Iris pigment epithelial cell (primary cell): Measurements from ENCODE around the gene GPR183.

Source experiments
- DNase-seq: peaks from one replicate; pipeline ENCODE4 v3.0.0-alpha.2; 2011; ENCODE audit warnings: low read depth

Gene GPR183

GRCh38 chr13:99339230-99339721 lies 32.1 kb upstream of the GPR183 start:
- no peak for DNase-seq

- no peak for DNase-seq
Measured at GRCh38 chr13:99335603-99336002, 28.4 kb upstream of the GPR183 start.

GRCh38 chr13:99335087-99335486 lies 27.9 kb upstream of the GPR183 start:
- no peak for DNase-seq

GRCh38 chr13:99334221-99334620 lies 27.0 kb upstream of the GPR183 start:
- no peak for DNase-seq

- no peak for DNase-seq
Measured at GRCh38 chr13:99332456-99332855, 25.3 kb upstream of the GPR183 start.

GRCh38 chr13:99331881-99332293 lies 24.7 kb upstream of the GPR183 start:
- no peak for DNase-seq

- no peak for DNase-seq
Measured at GRCh38 chr13:99330942-99331341, 23.7 kb upstream of the GPR183 start.

- no peak for DNase-seq
Measured at GRCh38 chr13:99329477-99329876, 22.3 kb upstream of the GPR183 start.

- DNase-seq, result no peak
Measured at GRCh38 chr13:99327761-99328160, 20.6 kb upstream of the GPR183 start.

- no peak for DNase-seq
Measured at GRCh38 chr13:99327126-99327525, 19.9 kb upstream of the GPR183 start.

- DNase-seq, result no peak
Measured at GRCh38 chr13:99326012-99326411, 18.8 kb upstream of the GPR183 start.

GRCh38 chr13:99323488-99323887 lies 16.3 kb upstream of the GPR183 start:
- peak; percentile 36 for DNase-seq

GRCh38 chr13:99322297-99323103 lies 15.3 kb upstream of the GPR183 start:
- peak; percentile 92 for DNase-seq

- no peak for DNase-seq
Measured at GRCh38 chr13:99321709-99322108, 14.5 kb upstream of the GPR183 start.

- peak; percentile 92 for DNase-seq
Measured at GRCh38 chr13:99320693-99321481, 13.7 kb upstream of the GPR183 start.

GRCh38 chr13:99316657-99317256 lies 9.6 kb upstream of the GPR183 start:
- DNase-seq, result peak; percentile 44

- DNase-seq, result no peak
Measured at GRCh38 chr13:99316224-99316623, 9.0 kb upstream of the GPR183 start.

GRCh38 chr13:99315186-99315585 lies 8.0 kb upstream of the GPR183 start:
- peak; percentile 39 for DNase-seq

GRCh38 chr13:99314640-99315176 lies 7.5 kb upstream of the GPR183 start:
- peak; percentile 84 for DNase-seq

- no peak for DNase-seq
Measured at GRCh38 chr13:99313941-99314340, 6.7 kb upstream of the GPR183 start.

- DNase-seq, result no peak
Measured at GRCh38 chr13:99313501-99313900, 6.3 kb upstream of the GPR183 start.

GRCh38 chr13:99312493-99312883 lies 5.3 kb upstream of the GPR183 start:
- peak; percentile 95 for DNase-seq
